ENCODE results near the gene LRP1B.
"Not testable (repeated sequence)": the region's sequence is repeated elsewhere in the genome, so short reads cannot be mapped to it uniquely, and the experiment has no call there.

LRP1B gene

GRCh38 chr2:141201016-141201565 is 929.7 kb downstream of the LRP1B start:
- no peak for TF ChIP-seq CTCF (conservative IDR thresholded peaks at IDR 0.05)
- no peak overlapping the region for H3K27ac ChIP-seq

- TF ChIP-seq CTCF (conservative IDR thresholded peaks at IDR 0.05), result no peak
- H3K27ac ChIP-seq, result no peak overlapping the region
Measured at GRCh38 chr2:141200191-141200590, 930.6 kb downstream of the LRP1B start.

GRCh38 chr2:141199711-141200110 is 931.1 kb downstream of the LRP1B start:
- H3K27ac ChIP-seq, result no peak overlapping the region
- no peak for TF ChIP-seq CTCF (conservative IDR thresholded peaks at IDR 0.05)

- no peak for TF ChIP-seq CTCF (conservative IDR thresholded peaks at IDR 0.05)
- no peak overlapping the region for H3K27ac ChIP-seq
Measured at GRCh38 chr2:141195087-141195486, 935.7 kb downstream of the LRP1B start.

GRCh38 chr2:141187075-141187439 is 943.8 kb downstream of the LRP1B start:
- no peak overlapping the region for H3K27ac ChIP-seq
- TF ChIP-seq CTCF (conservative IDR thresholded peaks at IDR 0.05), result no peak

- no peak for TF ChIP-seq CTCF (conservative IDR thresholded peaks at IDR 0.05)
- no peak overlapping the region for H3K27ac ChIP-seq
Measured at GRCh38 chr2:141186413-141187074, 944.3 kb downstream of the LRP1B start.

GRCh38 chr2:141182246-141182645 is 948.6 kb downstream of the LRP1B start:
- no peak for TF ChIP-seq CTCF (conservative IDR thresholded peaks at IDR 0.05)
- no peak overlapping the region for H3K27ac ChIP-seq

- H3K27ac ChIP-seq, result not testable (repeated sequence)
Measured at GRCh38 chr2:141169117-141169516, 961.7 kb downstream of the LRP1B start.
